ENCODE measurements around the gene IMPACT.

- TF ChIP-seq CTCF (IDR thresholded peaks at IDR 0.05) (no peak), ESRRA (IDR thresholded peaks at IDR 0.05; ENCODE audit: borderline replicate concordance, low read length) (no peak), SREBF2 (IDR thresholded peaks at IDR 0.05) (no peak), EP300 (IDR thresholded peaks at IDR 0.05) (no peak), ZFP36 (IDR thresholded peaks at IDR 0.05; ENCODE audit: borderline replicate concordance, partially characterized antibody) (no peak), SMC3 (IDR thresholded peaks at IDR 0.05) (no peak), BHLHE40 (IDR thresholded peaks at IDR 0.05; ENCODE audit: low read depth, low read length) (no peak), FOXS1 (CRISPR knock-in tag; IDR thresholded peaks at IDR 0.05) (no peak), JUNB (IDR thresholded peaks at IDR 0.05) (no peak), POLR2A (IDR thresholded peaks at IDR 0.05; ENCODE audit: low read length) (no peak), RAD21 (conservative IDR thresholded peaks at IDR 0.05 in 1 of 2, IDR thresholded peaks at IDR 0.05 in 1 of 2) (no peak)
- TF ChIP-seq, protein P1, sequence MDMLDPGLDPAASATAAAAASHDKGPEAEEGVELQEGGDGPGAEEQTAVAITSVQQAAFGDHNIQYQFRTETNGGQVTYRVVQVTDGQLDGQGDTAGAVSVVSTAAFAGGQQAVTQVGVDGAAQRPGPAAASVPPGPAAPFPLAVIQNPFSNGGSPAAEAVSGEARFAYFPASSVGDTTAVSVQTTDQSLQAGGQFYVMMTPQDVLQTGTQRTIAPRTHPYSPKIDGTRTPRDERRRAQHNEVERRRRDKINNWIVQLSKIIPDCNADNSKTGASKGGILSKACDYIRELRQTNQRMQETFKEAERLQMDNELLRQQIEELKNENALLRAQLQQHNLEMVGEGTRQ (IDR thresholded peaks at IDR 0.05) = no peak
These were observed 39.8 kb upstream of the IMPACT start for GRCh38 chr18:24386681-24387080.
